GDM1 (cell line): Measurements from ENCODE around the gene ROMO1.
"Not testable (repeated sequence)": the region's sequence is repeated elsewhere in the genome, so short reads cannot be mapped to it uniquely, and the experiment has no call there.

Experiments
- DNase-seq: peaks from one replicate; lab custom pipeline; 2025; lab: John Stamatoyannopoulos, UW

Gene ROMO1

DNA sequence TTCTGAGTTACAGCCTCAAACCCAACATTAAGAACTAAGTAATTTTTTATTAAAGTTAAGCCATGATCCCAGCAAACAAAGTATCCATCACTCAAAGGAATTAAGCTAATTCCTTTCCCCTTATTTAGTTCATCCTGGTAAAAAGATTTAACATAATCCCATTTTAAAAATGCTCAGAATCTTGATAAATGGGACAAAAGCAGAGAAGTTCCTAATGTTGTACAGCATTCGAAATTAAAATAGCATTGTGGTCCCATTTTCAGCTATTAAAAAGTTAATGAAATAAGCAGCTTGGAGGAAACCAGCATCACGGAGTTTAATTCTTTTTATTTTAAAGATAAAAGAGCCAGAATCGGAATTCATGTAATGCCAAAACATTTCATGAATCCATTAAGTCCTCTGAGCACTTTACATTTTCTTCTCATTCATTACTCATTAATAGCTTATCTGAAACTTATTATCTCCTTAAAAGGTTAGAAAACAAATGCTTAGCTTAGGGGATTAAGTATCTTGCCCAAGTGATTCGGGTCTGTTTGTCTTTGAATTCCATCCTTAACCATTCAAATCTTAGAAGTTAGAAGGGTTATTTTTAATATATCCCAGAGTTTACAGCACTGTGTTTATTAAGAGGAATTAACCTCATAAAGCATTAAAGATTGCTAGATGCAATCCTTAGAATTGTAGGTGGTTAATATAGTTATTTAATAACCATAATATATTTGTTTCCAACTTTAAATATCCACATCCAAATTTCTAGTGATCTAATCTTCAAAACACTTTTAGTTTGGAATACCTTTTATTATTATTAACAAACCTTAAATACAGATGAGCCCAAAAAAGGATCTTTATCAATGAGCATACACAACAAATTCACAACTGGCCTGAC is 31.6 kb downstream of the ROMO1 start:
- no peak for DNase-seq

DNA sequence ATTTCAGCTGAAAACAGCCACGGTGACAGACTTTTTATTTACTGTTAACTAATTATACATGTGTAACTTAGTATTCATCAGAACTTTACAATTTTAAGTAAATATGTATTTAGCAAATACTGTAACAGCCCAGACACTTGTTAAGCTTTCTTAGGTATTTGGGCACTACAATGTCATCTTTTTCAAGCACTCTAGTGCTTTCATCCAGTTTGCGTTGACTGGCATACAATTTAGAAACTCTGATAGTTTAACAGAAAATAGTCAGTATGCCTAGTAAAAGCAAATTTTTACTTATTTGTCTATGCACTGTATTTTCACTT is 32.2 kb downstream of the ROMO1 start:
- DNase-seq, result no peak

DNA sequence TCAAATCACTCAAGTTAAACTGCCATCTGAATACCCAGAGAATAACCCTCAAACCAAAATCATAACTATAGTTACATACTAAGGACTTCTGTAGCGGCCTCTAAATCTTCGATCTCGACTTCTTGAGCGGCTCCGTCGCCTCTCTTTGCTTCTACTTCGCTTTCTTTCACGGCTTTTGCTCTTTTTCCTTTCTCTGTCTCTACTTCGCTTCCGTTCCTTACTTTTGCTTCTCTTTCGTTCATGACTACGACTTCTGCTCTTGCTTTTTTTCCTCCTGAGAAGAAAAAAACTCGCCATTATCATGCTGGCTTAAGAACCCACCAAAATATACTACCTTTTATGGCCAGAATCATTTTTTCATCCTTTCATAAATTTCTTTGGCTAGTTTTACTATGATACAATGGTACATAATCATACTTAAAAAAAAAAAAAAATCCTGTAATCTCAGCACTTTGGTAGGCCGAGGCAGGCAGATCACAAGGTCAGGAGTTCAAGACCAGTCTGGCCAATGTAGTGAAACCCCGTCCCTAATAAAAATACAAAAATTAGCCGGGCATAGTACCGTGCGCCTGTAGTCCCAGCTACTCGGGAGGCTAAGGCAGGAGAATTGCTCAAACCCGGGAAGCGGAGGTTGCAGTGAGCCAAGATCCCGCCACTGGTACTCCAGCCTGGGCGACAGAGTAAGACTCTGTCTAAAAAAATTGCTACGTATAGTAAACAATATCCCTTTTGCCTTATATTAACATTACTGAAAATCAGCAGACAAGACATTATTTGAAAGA is 32.8 kb downstream of the ROMO1 start:
- no peak for DNase-seq

DNA sequence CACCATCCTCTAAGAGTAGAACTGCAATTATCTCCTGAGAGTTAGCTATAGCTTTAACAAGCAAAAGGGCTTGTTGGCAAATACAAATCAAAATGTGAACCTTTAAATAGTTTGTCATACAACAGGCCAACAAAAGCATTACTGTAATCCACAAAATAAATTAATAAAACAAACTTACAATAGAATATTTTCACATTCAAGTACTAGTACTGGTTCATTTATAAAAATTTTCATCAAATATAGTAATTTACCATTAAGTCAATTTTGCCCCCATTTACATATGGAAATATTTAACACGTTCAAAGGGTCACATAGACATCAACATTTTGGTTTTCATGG is 33.4 kb downstream of the ROMO1 start:
- no peak for DNase-seq

DNA sequence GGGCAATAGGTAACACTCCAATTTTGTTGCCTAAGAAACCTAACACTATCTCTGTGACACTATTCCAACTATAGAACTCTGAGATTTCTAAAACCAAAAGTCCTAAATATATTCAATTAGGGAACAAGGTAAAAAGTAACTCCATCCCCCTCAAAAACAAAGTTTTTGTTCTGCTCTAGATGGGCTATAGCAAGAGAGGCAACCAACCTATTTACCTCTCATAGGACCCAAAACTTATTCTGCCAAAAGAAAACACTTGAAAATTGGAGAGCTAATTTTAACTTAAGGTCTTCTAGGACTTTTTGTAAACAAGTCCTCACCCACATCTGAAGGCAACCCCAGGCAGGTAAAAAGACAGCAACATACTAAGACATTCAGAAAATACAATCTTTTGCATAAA is 35.2 kb downstream of the ROMO1 start:
- no peak for DNase-seq

DNA sequence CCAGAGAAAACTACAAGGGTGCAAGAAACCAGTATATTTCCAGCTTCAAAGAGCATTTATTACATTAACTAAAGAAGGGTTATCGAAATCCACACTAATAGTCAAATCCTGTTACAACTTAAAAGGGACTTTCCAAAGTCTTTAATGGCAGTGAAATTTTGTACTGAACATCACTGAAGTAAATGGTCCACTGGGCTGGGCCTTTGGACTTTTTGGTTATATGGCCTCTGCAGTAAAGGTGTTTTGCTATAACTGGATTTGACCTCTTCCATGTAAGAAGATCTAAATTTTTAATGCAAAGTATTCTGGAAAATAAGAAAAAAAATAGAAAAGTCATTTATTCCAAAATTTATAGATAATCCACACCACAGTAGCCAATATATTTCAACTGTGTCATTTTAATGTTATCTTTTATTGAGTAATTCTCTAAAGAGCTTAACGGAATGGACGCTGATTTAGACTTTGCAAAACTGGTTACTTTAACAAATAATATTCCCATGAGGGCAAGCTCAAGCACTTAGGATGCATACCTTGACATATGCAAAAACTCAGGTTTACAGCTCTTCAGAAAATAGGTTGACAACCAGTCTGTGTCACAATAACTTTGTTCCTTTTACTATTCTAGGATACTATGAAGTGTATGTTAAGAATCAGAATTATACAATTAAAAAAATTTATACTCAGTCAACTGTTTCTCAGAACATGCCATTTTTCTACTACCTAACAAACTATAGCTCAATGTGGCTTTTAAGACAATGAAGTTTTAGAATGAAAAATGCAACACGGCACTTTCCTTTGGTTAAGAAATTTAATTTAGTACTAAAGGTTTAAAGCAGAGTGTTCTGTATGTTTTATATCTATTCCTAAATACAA is 35.8 kb downstream of the ROMO1 start:
- no peak for DNase-seq

DNA sequence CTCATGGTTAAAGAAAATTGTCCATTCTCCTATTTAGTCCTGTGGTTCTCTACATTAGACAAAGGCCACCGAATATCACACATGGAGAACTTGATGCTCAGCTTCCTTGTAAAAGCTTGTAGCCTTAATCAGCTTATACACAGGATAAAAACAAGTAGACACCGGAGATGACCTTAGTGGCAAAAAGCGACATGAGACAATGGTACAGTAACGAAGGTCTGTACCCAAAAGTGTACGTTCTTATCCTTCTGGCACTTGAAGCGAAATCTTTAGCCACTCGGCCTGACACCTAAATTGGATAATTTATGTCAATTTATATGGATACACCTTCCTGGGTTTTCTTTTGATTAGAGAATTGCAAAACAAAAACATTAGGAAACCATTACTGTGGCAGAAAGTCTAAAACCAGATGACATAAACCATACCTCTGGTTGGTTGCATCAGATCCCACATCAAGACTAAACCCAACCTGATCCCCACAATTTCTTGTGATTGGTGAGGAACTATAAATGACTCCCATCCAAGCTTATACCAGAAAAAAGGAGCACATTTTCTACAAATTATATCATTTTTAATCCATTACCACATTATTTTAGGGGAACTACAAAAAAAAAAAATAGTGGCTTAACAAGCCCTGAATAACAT is 36.7 kb downstream of the ROMO1 start:
- no peak for DNase-seq

DNA sequence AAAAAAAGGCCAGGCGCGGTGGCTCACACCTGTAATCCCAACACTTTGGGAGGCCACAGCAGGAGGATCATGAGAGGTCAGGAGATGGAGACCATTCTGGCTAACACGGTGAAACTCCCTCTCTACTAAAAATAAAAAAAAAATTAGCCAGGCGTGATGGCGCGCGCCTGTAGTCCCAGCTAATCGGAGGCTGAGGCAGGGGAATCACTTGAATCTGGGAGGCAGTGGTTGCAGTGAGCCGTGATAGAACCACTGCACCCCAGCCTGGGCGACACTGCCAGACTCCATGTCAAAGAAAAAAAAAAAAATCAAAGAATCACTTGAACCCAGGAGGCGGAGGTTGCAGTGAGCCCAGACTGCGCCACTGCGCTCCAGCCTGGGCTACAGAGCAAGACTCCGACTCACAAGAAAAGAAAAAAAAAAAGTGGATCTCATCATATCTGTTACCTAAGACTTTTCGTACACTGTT is 38.7 kb downstream of the ROMO1 start:
- no peak for DNase-seq

DNA sequence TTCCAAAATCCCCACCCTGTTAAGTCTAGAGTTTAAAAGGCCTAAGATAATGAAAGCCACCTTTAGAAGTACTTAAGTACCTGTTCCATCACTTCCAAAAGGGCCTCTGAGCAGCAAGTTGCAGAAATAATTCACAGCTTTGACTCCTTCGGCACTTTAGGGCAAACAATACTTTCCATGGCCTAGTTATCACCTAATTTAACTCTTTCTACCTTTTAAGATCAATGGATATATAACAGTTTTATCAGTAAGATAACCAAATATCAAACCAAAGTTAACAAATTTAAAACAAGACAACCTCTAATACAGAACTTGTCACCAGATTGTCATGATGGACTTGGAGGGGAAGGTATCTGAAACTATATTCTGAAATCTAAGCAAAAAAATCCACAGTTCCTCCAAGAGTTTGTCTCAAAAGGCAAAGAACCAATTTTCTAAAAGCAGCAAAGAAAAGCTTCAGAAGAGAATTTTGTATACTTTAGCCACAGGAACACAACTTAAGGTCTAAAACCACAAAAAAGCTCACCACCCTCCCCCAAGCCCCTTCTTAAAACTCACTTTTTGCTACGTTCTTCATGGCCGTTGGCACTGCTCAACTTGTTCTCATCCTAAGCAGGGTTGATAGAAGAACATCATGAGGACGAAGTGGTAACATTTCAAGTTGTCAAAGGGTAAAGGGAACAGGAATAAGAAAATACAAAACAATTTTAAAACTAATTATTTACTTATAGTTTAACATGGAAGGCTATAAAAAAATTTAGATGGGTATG is 39.4 kb downstream of the ROMO1 start:
- no peak for DNase-seq

DNA sequence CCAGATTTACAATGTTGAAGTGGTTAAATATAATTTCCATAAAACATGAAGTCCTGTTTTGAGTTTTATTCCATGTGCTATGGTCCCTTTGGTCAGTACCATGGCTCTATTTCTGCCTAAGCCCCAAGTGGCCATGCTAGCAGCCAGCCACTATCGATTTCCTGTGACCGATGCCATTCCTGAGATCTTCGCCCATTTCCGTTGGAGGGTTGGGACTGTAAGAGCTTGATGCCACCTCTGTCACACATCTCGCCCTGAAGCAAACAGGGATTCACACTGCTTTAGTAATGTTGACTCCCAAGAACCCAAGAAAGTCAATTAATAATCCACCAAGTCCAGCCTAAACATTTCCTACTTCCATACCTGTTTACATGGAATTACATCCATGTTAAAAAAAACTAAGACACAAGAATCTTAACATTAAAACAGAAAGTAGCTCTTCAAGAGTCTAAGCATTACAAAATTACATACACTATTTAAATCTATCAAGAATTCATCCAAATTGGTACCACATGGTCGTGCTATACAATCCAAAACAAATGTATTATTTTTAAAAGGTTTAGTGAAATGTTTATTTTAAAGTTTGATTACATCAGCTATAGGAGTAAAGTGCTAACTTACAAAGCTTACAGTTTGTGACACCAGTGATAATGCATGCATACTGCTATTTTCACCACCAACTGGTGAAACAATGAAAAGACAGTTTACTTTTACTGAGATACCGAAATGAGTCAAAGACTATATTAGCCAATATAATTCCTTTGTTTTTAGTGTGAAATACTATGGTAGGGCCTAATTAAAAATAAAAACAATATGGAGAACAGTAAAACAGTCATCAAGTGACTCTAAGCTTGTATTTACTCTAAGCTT is 40.3 kb downstream of the ROMO1 start:
- DNase-seq, result peak; percentile 1

DNA sequence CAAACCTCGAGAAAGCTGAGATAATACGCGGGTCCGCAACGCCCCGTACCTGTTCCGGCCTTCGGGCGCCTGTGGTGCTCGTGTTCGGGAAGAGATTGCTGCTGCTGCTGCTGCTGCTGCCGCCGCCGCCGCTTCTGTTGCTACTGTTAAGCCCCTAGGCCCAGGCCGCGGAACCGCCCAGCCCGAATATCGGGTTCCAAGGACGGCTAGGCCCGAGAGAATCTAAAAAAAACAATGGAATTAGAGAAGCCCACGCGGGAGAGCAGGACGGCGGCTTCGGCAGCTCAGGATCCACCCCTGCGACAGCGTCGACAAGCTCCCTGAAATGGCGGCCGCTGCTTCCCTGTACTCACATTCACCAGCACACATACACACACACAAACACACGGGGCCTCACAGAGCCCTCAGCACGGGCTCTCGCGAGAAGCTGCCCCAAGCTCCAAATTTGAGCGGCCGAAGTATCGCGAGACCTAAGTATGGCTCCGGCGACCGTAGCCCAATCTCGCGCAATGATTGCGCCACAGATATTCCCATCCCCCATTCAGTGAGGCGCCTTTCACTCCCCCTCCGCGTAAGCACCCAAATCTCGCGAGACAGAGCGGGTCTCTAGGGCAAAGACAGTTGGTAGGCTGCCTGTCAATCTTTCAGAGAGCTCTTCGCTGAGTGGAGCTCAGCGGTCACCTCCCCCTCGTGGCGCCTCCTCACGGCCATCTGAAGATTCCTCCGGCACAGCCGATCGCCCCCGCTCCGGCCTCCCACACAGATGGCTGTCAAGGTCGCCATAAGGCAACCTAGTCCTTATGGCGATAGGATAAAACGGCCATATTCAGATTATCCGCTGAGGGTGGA is 42.9 kb downstream of the ROMO1 start, which contains the start of gene RBM39:
Gene RBM39 (minus strand): TSS at position 369 of the 849 bp plus-strand sequence. CDS start 1,386 bp downstream, outside the sequence.
- peak; percentile 100 for DNase-seq

DNA sequence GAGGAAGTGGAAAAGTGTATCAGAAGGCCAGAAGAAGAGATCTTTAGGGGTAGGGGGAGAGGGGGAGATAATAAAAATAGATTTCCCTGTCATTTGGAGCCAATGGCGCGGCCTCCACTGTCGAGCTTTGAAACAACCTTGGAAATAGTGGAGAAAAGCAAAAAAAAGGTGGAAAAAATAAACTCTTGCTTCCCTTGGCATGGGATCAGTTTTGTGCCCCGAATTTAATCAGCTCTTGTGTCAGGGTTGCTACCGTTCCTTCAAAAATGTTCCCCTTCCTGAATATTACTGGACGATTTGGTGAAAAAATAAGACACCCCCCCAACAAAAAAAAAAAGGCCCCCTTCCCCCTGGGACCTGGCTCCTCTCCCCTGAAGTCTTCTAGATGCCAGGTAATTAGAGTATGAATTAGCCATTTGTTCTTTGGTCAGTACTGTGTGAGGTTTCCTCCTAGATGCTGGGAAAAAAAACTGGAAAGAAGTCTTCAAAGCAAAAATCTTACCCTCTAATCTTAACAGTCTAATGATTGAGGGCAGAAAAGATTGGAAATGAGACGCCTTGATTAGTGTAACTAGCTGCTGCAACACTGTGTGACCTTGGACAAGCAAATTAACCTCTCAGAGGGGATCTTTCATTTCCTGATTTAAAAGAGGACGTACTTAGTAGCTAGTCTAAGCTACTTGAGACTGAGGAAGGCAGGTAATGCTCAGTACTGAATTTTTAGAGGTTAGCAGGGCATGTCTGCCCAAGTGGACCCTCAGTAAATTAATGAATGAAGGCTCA is 43.7 kb downstream of the ROMO1 start:
- DNase-seq, result peak; percentile 26

DNA sequence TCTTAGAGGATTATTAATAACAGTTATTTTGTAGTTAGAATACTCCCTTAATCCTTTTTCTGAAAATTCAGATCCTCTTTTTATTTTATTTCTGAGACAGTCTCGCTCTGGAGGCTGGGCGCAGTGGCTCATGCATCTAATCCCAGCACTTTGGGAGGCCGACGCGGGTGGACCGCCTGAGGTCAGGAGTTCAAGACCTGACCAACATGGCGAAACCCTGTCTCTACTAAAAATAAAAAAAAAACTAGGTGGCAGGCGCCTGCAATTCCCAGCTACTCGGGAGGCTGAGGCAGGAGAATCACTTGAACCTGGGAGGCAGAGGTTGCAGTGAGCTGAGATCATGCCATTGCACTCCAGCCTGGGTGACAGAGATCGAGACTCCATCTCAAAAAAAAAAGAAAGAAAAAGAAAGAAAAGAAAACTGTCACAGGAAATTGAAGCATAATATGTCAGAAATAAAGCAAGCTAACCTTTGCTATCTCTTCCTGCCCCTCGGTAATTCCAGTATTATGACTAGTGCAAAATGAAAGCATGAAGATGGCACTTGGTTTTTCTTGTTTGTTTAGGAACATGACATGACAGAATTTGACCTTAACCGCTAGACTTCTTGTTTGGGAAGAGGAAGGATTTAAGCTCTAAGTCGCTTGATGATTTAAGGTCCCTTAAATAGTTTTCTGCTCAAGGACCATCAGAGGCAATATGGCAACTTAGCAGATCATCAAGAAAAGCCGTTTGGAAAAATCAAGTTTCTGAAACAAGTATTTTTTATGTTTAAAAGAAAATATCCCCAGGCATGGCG is 44.7 kb downstream of the ROMO1 start:
- DNase-seq, result peak; percentile 57

DNA sequence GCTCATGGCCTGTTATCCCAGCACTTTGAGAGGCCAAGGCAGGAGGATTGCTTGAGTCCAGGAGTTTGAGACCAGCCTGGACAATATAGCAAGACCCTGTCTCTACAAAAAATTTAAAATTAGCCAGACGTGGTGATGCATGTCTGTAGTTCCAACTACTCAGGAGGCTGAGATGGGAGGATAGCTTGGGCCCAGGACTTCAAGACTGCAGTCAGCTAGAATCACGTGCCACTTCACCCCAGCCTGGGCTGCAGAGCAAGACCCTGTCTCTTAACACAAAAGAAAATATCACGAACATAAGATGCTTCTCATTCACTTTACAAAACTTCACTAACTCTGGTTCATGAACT is 45.3 kb downstream of the ROMO1 start:
- DNase-seq, result not testable (repeated sequence)
